GM18508 (cell line): Measurements from ENCODE around the gene MPPED1.

Source experiments
- ATAC-seq: cut with Tn5 transposase; IDR thresholded peaks from one replicate; pipeline ENCODE4 v1.9.1; 2021; ENCODE audit warnings: moderate number of reproducible peaks; ENCODE audit not compliant: insufficient read depth, unreplicated experiment

The MPPED1 gene

GRCh38 chr22:43533156-43533530 lies 121.3 kb downstream of the MPPED1 start:
- ATAC-seq = no peak

- ATAC-seq = no peak
Observed at GRCh38 chr22:43533656-43534428, 122.0 kb downstream of the MPPED1 start.

DNA sequence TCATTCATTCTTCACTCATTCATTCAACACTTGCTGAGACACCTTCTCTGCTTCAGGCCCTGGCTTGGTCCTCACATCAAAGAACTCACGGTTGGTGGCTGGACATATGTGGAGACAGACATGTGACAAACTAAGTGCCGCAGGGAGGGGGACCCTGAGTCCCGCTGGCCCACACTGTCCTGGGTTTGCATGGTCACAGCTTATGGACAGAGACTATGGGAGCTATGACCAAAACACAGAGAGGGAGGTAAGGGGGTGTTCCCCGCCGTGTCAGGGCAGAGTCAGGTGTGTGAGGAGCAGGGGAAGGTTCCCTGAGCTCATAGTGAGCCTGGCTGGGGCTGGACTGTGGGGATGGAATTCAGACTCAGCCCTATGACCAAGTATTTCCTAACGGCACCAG lies 123.1 kb downstream of the MPPED1 start:
- ATAC-seq = no peak

DNA sequence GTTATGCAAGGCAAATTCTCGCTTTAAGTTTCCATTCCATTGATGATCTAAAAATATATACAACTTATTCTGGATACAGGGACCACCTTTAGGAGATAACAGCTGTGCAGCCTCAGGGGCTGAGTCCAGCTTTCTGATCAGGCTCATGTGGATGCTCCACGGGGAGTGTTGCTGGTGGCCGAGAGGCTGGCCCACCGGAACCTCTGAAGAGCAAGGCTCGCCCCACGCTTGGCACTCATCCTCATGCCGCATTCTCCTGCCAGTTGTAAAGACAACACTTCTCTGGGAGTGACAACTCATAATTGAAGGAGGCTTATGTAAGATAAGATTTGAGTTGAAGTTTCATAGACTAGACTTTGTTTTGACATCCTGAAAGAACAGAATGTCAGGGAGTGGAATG lies 123.5 kb downstream of the MPPED1 start:
- ATAC-seq = no peak

GRCh38 chr22:43535741-43536140 lies 123.9 kb downstream of the MPPED1 start:
- ATAC-seq = no peak

- no peak for ATAC-seq
Observed at GRCh38 chr22:43537019-43537585, 125.3 kb downstream of the MPPED1 start.

GRCh38 chr22:43539572-43540528 lies 128.0 kb downstream of the MPPED1 start:
- ATAC-seq = no peak

DNA sequence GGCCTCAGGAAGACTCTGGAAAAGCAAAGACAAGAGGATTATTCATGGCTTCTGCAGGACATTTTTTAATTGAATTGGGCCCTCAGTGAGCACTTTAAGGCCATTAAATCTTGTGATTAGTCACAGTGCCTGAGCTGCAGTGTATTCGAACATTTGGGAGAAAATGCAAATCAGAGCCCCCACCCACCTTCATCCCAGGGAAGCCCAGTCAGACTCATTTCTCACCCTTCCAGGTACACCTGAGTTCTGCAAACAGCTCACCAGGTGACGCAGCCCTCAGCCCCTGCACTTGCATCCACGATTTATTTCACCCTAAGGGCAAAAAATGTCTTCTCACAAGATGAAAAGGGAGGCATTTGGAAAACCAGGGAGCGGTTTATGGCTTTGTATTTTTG lies 128.7 kb downstream of the MPPED1 start:
- ATAC-seq = no peak

- ATAC-seq = no peak
Observed at GRCh38 chr22:43541022-43541421, 129.2 kb downstream of the MPPED1 start.

DNA sequence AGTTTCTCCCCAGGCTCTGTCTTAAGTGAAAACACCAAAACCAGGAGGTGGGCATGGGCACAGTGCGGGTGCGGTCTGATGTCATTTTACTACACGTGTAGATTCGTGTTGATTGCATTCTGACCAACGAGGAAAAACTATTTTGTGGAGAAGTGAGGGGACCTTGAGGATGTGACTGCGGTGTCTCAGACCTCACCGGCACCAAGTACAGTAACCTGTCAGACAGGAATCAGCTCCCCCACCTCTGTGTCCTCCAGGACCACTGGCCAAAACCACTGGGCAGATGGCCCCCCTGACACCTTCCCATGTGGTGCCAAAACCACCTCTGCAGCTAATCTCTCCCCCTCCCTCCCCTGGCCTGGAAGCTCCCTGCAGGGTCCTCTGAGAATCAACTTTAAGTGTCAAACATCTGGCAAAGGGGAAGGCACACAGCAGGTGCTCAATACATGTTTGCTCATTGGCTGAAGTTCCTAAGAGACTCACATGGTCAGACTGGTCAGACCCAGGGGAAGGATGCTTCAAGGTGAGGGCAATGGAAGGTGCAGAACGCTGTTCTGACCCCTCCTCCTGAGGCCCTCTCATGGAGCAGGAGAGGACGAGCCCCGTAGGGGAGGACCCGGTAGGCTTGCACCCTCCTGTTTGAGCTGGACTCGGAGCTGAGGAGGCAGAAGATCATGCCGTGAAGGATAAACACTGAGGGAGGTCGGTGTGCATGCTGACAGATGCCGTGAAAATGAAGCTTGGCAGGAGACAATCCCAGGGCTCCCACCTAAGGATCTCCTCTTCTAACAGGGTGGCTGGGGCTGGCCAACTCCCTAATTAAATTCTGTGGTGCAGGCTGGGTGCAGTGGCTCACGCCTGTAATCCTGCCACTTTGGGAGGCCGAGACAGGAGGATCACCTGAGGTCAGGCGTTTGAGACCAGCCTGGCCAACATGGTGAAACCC lies 129.9 kb downstream of the MPPED1 start:
- ATAC-seq = no peak

DNA sequence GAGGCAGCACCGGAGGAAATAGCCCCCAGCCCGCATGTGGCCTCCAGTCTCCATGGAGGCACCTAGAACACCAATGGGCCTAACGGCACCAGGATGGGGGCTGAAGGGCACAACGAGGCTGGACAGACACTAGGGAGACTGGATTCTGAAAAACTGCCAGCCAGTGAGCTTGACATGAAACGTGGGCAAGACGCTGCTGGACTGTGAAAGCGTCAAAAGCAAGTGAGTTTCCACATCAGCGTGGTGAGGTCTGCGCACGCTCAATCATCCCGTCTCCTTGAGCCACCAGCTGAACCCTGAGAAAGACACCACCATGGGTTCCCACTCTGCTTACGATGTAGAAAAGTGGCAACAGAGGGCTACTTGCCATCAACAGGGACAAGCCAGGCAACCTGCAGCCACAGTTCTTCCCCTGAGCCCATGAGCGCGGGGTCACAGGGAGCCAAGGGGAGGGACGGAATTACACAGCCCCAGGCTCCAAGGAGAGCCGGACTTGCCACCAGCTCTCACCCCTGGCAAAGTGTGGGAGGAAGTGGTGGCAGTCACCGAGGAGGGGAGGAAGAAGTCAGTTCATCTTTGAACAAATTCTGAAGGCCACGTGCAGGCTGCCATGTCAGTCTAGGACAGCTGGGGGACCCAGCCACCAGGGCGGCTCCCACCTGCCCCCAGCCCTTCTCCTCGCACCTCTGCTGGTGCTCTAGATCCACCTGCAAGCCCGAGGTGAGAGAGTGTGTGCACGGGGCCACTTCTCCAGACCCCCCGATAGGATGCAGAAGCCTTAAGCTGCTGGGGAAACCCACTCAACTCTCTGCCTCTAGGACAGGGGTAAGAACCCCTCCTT lies 131.1 kb downstream of the MPPED1 start:
- ATAC-seq = no peak

DNA sequence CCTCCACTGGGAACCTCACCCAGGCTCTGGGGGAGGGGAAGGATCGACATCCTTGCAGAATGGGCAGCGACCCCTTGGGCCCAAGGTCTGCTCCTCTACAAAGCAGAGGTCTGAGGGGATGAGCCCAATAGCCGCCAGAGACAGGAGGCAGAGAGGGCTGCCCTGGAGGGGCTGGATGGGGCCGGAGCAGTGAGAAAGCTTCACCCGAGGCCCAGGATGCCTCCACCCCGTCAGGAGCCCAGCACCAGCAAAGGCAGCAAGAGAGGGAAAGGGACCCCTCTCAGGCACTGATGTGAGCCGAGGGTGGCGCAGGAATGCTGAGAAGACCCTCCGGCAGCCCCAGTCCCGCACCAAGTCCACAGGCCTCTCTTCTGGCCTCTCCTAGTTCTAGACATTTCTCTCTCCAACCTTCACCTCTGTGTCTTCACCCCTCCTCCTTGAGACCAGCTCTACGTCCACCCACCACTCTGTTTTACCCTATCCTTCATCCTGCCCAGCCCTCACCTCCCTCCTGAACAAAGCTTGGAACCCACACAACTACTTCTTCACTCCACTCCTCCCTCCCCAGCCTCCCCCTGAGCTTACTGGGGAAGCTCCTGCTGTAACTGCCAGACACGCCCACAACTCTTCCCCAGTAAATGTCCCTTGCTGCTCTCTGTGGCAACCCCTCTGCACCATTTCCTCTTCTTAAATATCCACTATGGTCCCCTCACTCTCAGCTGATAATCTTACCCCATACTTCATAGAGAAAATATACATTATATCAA lies 131.9 kb downstream of the MPPED1 start:
- ATAC-seq = no peak

DNA sequence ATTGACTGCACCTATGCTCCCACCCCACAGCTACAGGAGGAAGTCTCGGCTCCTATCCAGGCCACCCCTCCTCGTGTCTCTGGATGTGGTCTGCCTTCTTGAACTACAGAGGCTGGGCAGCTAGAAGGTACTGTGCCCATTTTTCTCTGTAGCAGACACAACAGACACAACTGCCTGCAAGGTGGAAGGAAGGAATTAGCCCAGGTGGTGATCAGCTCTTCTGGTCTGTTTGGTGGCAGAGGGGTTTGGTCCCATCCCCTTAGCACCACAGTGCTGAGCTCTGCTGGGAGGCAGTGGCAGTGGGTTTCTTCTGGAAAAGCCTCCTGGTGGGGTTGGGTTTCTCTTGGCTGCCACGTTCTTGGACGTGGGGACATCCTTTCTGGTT lies 132.5 kb downstream of the MPPED1 start:
- ATAC-seq = no peak

DNA sequence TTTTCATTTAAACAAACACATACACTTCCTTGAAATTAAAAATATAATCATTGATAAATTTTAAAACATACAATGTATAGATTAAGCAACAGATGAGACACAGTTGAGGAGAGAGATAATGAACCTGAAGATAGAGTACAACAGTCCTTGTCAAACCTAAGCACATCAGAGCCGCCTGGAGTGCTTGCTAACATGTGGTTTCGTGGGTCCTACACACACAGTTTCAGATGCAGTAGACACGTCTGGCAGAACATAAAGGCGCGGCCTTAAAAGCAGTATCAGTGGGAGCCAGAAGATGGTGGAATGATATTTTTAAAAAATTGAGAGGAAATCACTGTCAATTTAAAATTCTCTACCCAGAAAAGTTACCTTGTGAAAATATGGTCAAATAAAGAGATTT lies 134.4 kb downstream of the MPPED1 start:
- ATAC-seq = no peak

DNA sequence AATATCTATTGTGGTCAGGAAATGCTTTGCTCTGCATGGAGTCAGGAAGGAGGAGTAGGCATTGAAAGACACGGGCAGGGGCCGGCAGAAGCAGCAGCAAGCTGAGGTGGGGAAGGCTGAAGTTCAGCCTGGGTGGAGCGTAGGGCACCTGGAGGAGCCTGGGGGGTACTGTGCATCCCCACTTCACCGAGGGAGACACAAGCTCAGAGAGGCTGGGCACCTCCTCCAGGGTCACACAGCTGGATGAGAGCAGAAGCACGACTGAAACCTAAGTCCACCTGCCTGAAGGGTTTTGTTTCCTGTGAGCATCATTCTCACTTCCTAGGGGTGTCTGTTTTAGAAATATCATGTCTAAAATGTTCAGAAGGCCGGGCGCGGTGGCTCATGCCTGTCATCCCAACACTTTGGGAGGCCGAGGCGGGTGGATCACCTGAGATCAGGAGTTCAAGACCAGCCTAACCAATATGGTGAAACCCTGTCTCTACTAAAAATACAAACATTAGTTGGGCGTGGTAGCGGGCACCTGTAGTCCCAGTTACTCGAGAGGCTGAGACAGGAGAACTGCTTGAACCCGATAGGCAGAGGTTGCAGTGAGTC lies 138.3 kb downstream of the MPPED1 start:
- ATAC-seq = no peak

GRCh38 chr22:43550672-43551071 lies 138.9 kb downstream of the MPPED1 start:
- ATAC-seq = no peak

GRCh38 chr22:43553451-43554258 lies 141.8 kb downstream of the MPPED1 start:
- no peak for ATAC-seq
